SJSA1 (cell line): ENCODE results near the gene CRACR2A. TPM values are rescaled to one million over a fixed set of nuclear protein-coding genes. Genes with fewer than 3 reads are reported as not detected.

ENCODE experiments used
- DNase-seq, 2 experiments: peaks; one replicate each; pipeline ENCODE4 v3.0.0-alpha.2; 2015 to 2020; ENCODE audit warnings: low spot score in 2 of 2, low read depth in 1 of 2
- H3K27ac ChIP-seq: fragments of 250-450 bp; sonication (Bioruptor Pico); 2 replicates; pipeline ENCODE4 v1.5.1; 2020; ENCODE audit warnings: mild to moderate bottlenecking, moderate library complexity
- H3K27me3 ChIP-seq: fragments of 250-450 bp; sonication (Bioruptor Pico); replicated peaks from 2 replicates; pipeline ENCODE4 v1.5.1; 2020; ENCODE audit warnings: mild to moderate bottlenecking, moderate library complexity
- H3K36me3 ChIP-seq: fragments of 250-450 bp; sonication (Bioruptor Pico); 2 replicates; pipeline ENCODE4 v1.5.1; 2020; ENCODE audit warnings: mild to moderate bottlenecking
- H3K4me1 ChIP-seq: fragments of 250-450 bp; sonication (Bioruptor Pico); replicated peaks from 2 replicates; pipeline ENCODE4 v1.6.1; 2021; ENCODE audit warnings: mild to moderate bottlenecking
- H3K4me3 ChIP-seq: fragments of 250-450 bp; sonication (Bioruptor Pico); 2 replicates; pipeline ENCODE4 v1.5.1; 2020; ENCODE audit warnings: mild to moderate bottlenecking
- H3K9me3 ChIP-seq: fragments of 250-450 bp; sonication (Bioruptor Pico); replicated peaks from 2 replicates; pipeline ENCODE4 v1.5.1; 2020; ENCODE audit warnings: mild to moderate bottlenecking
- total RNA-seq: library from RNA; depleted of rRNA; stranded (reverse); fragments of >200 nt; shearing (Covaris generic); gene quantifications from 2 replicates; pipeline ENCODE4 v1.2.3, GENCODE V29; 2014; rRNA removed

Gene CRACR2A
- total RNA-seq, 1 experiment from 2014 or later: 1.1 TPM

GRCh38 chr12:3580094-3580749, 172.7 kb downstream of the CRACR2A start:
- H3K27me3 ChIP-seq: peaks cover 5% of the 10 kb centered on the region; the same call in 1 of the 2 replicates
- H3K9me3 ChIP-seq: no peaks in the 10 kb centered on the region
- no peak overlapping the region for H3K4me3 ChIP-seq
- no peak overlapping the region for H3K27ac ChIP-seq
- no peaks in the 10 kb centered on the region for H3K4me1 ChIP-seq
- no peaks in the 10 kb centered on the region for H3K36me3 ChIP-seq
- DNase-seq: no peak

- Histone ChIP-seq H3K9me3 (no peaks in the 10 kb centered on the region), H3K27me3 (peaks cover 5% of the 10 kb centered on the region; the same call in 1 of the 2 replicates), H3K4me3 (no peak overlapping the region), H3K27ac (no peak overlapping the region), H3K4me1 (no peaks in the 10 kb centered on the region), H3K36me3 (no peaks in the 10 kb centered on the region)
- no peak for DNase-seq
Observed at GRCh38 chr12:3579446-3580093, 173.3 kb downstream of the CRACR2A start.

- H3K4me3 ChIP-seq: no peak overlapping the region
Observed at GRCh38 chr12:3578557-3578956, 174.4 kb downstream of the CRACR2A start.

DNA sequence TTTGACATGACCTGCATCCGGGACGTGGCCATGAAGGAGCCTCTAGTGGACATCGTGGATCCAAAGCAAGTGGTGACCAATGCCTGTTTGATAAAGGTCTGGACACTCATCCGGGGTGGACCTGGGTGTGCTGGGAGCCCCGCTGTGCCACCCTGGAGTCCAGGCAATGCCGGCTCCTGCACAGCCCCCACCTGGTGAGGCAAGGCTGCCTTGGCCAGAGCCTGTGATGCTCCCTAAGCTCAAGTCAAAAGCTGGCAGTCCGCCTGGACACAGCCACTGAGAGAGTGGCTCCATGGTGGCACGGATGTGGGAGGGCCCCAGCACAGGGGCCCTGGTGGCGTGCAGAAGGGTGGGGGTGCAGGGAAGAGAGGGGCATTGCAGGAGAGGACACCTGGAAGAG, 176.0 kb downstream of the CRACR2A start:
- no peaks in the 10 kb centered on the region for H3K9me3 ChIP-seq
- H3K27ac ChIP-seq: no peak overlapping the region
- H3K4me3 ChIP-seq: no peak overlapping the region
- DNase-seq: no peak
- H3K36me3 ChIP-seq: no peaks in the 10 kb centered on the region
- no peaks in the 10 kb centered on the region for H3K4me1 ChIP-seq
- H3K27me3 ChIP-seq: peaks cover 15% of the 10 kb centered on the region; the same call in 1 of the 2 replicates

More at GRCh38 chr12:3578557-3578956, 174.4 kb downstream of the CRACR2A start:
- Histone ChIP-seq H3K27me3 (peaks cover 5% of the 10 kb centered on the region; the same call in 1 of the 2 replicates), H3K9me3 (no peaks in the 10 kb centered on the region), H3K36me3 (no peaks in the 10 kb centered on the region), H3K27ac (no peak overlapping the region), H3K4me1 (no peaks in the 10 kb centered on the region)
- no peak for DNase-seq

- Histone ChIP-seq H3K4me1 (no peaks in the 10 kb centered on the region), H3K4me3 (no peak overlapping the region), H3K27ac (no peak overlapping the region), H3K36me3 (no peaks in the 10 kb centered on the region), H3K27me3 (peaks cover 15% of the 10 kb centered on the region; the same call in 1 of the 2 replicates), H3K9me3 (no peaks in the 10 kb centered on the region)
- no peak for DNase-seq
Observed at GRCh38 chr12:3574986-3575385, 177.9 kb downstream of the CRACR2A start.

DNA sequence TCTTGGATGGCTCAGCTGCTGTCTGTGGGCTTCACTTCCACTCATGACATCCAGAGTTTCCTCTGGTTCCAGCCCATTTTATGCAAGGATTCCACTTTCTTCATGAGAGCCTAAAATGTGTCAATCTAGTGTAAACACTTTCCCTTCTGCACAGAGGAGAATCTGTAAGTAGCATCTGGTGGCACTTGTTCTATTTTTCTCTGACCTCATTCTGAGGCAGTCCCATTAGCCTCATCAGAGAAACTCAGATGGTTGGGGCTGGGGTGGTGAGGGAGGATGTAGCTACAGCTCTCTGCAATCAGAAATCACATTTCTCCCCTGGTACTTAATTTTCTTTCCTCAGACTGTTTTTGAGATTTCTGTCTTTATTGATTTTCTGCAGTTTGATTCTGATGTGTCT, 180.3 kb downstream of the CRACR2A start:
- Histone ChIP-seq H3K9me3 (no peaks in the 10 kb centered on the region), H3K27me3 (peaks cover 11% of the 10 kb centered on the region; the same call in 1 of the 2 replicates), H3K4me3 (no peak overlapping the region)

DNA sequence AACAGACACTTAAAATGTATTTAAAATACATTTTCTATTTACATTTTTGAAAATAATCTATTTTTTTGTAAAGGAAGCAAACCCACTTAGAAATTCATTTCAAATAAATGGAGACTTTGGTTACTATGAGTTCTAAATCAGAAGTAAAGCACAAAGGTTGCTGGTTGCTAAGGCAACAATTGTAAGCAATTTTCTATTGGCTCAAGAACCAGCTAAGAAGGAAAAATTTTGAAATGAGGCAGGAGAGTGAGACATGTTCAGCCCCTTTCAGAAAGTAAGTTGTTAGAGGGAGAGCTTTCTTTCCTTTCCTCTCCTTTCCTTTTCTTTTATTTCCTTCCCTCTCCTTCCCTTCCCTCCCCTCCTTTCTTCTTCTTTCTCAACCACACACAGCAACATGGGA, 181.2 kb downstream of the CRACR2A start:
- no peak overlapping the region for H3K4me3 ChIP-seq
- no peak for DNase-seq
- no peaks in the 10 kb centered on the region for H3K4me1 ChIP-seq
- H3K9me3 ChIP-seq: no peaks in the 10 kb centered on the region
- H3K27ac ChIP-seq: no peak overlapping the region
- peaks cover 11% of the 10 kb centered on the region; the same call in 1 of the 2 replicates for H3K27me3 ChIP-seq
- H3K36me3 ChIP-seq: no peaks in the 10 kb centered on the region

More for the DNA sequence above, 180.3 kb downstream of the CRACR2A start:
- Histone ChIP-seq H3K4me1 (no peaks in the 10 kb centered on the region), H3K27ac (no peak overlapping the region), H3K36me3 (no peaks in the 10 kb centered on the region)
- no peak for DNase-seq

DNA sequence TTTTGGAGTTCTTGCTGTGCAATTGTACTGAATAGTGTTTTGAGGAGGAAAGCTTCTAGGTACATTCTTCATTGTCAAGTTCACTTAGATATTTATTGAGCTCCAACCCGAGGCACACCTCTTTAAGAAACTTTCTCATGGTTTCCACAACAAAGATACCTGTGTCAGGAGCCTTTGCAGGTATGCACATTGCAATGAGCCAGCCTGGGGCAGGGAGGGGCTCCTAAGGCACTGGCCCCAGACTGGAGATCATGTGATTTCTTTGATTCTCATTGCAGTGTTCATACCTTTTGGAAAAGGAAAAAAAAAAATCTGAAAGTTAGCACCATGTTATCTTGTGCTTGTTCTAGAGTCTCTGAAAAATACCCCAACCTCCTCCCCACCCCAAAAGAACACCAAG, 181.6 kb downstream of the CRACR2A start:
- H3K27me3 ChIP-seq: peaks cover 11% of the 10 kb centered on the region; the same call in 1 of the 2 replicates

GRCh38 chr12:3568695-3569094, 184.2 kb downstream of the CRACR2A start:
- Histone ChIP-seq H3K4me1 (no peaks in the 10 kb centered on the region), H3K4me3 (no peak overlapping the region), H3K27ac (no peak overlapping the region), H3K36me3 (no peaks in the 10 kb centered on the region), H3K9me3 (no peaks in the 10 kb centered on the region), H3K27me3 (peaks cover 11% of the 10 kb centered on the region; the same call in 1 of the 2 replicates)
- DNase-seq: no peak

More for the DNA sequence above, 181.6 kb downstream of the CRACR2A start:
- H3K4me3 ChIP-seq: no peak overlapping the region
- DNase-seq: no peak
- no peak overlapping the region for H3K27ac ChIP-seq
- no peaks in the 10 kb centered on the region for H3K4me1 ChIP-seq
- no peaks in the 10 kb centered on the region for H3K36me3 ChIP-seq
- no peaks in the 10 kb centered on the region for H3K9me3 ChIP-seq

DNA sequence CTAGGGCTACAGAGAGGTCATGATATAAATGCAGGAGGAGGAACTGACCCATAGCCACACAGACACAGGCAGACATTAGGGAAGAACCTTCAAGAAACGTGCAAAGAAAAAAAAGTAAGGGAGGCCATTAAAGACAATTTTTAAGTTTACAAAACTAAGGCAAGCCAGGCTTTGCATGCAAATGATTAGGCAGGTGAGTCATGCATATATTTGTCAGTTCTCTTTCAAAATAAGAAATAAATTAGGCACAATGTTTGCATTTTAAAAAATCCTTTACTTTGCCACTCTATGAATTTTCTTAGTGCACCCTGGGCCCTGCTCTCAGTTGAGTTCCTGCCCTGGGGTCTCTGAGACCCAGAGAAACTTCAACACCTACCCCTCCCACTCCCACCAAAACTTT, 186.9 kb downstream of the CRACR2A start:
- DNase-seq: no peak
- H3K9me3 ChIP-seq: no peaks in the 10 kb centered on the region
- no peak overlapping the region for H3K27ac ChIP-seq
- no peak overlapping the region for H3K4me3 ChIP-seq
- no peaks in the 10 kb centered on the region for H3K4me1 ChIP-seq
- H3K27me3 ChIP-seq: 0 out of 2 replicates have a peak, but pooled peaks cover 2% of the 10 kb centered on the region
- no peaks in the 10 kb centered on the region for H3K36me3 ChIP-seq

Other genes with a start within 250 kb of the CRACR2A start
- 1.9 and 6.1 TPM in 2 replicates for gene PARP11, start 120.3 kb upstream of the CRACR2A start, total RNA-seq